ENCODE measurements around the gene DUS1L.

DUS1L gene

DNA sequence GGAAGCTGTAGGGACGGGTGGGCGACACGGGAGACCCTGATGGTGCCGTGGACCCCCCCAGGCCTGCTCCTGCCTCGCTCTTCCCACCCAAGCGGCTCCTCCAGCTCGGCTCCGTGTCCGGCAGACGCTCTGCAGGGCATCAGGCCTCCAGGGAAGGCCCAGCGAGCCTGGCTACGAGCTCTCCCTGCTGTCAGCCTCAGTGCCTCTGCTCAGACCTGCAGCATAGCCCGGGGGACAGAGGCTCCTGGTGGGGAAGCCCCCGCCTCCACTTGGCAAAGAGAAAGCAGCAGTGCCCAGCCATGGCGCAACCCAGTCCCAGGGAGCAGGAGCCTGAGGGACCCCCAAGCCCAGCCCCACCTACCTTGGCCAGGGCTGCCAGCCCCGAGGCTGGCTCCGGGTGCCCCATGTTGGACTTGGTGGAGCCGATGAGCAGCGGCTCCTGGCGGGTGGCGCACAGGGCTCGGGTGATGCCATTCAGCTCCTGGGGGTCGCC lies 26.5 kb upstream of the DUS1L start:
- TF ChIP-seq, protein P1, sequence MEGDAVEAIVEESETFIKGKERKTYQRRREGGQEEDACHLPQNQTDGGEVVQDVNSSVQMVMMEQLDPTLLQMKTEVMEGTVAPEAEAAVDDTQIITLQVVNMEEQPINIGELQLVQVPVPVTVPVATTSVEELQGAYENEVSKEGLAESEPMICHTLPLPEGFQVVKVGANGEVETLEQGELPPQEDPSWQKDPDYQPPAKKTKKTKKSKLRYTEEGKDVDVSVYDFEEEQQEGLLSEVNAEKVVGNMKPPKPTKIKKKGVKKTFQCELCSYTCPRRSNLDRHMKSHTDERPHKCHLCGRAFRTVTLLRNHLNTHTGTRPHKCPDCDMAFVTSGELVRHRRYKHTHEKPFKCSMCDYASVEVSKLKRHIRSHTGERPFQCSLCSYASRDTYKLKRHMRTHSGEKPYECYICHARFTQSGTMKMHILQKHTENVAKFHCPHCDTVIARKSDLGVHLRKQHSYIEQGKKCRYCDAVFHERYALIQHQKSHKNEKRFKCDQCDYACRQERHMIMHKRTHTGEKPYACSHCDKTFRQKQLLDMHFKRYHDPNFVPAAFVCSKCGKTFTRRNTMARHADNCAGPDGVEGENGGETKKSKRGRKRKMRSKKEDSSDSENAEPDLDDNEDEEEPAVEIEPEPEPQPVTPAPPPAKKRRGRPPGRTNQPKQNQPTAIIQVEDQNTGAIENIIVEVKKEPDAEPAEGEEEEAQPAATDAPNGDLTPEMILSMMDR (IDR thresholded peaks at IDR 0.05; ENCODE audit: low read depth, low read length, missing control alignments): no peak
- H3K4me3 ChIP-seq (ENCODE audit: low read depth, low read length): no peak overlapping the region
- DNase-seq (ENCODE audit: low read depth): no peak

DNA sequence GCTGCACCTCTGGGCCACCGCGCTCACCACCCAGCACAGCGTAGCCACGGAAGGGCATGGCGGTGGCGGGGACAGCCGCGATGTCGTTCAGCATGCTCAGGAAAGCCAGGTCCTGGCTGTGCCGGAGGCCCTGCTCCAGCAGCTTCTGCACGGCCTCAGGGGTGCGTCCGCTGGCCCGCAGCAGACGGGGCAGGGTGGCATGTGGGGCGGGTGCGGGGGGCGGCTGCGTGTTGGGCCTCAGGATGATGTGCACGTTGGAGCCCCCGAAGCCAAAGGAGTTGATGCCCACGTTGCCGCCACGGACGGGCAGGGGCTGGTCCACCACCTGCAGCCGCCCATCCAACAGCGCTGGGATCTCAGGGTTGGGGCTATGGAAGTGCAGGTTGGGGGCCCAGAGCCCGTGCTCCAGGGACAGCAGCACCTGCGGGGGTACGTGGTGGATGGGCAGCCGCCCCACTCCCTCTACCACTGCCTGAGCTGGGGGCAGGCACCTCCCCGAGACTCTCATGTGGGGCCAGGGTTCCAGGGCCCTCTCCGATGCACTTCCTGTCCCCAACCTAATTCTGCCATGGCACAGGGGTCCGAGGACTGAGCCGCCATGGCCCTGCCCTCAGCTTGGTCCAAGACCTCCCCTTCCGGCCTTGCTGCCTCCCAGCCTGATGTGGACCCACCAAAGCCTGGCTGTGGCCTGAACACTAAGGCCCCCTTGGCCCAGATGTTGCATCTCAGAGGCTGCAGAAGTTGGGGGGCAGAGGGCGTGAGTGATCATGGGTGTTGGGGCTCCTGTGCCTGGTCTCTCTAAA lies 25.9 kb upstream of the DUS1L start:
- no peak for DNase-seq (ENCODE audit: low read depth)

DNA sequence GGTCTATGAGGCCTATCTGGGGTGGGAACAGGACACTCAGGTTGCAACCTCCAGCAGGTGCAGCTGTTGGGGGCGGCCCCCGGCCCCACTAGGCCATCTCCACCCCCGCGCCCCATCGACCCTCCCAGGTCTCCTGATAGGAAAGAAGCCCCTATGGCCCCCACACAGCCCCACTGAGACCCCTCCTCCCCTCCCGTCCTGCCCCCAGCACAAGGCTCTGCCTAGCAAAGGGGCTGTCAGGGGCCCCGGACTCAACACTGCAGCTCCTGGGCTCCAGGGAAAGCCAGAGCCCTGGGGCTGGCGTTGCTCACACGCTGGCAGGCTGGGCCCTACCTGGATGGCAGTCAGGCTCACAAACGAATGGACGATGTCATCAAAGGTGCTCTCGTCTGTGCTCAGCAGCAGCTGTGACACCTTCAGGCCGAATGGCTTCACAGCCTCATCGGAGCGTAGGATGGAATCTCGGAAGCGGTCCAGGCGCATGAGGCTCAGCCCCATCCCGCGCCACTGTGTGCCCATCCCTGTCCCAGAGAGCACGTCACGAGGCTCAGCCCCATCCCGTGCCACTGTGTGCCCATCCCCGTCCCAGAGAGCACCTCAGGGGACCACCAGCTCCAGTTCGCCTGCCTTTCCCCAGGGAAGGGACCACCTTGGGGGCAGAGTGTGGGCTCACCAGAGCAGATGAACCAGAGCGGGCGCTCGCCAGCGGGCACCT lies 25.1 kb upstream of the DUS1L start:
- TF ChIP-seq, protein P1 (IDR thresholded peaks at IDR 0.05; ENCODE audit: low read depth, low read length, missing control alignments): no peak
- no peak overlapping the region for H3K4me3 ChIP-seq (ENCODE audit: low read depth, low read length)
- DNase-seq (ENCODE audit: low read depth): no peak

More for the DNA sequence above, 25.9 kb upstream of the DUS1L start:
- TF ChIP-seq, protein P1 (IDR thresholded peaks at IDR 0.05; ENCODE audit: low read depth, low read length, missing control alignments): no peak
- no peak overlapping the region for H3K4me3 ChIP-seq (ENCODE audit: low read depth, low read length)

DNA sequence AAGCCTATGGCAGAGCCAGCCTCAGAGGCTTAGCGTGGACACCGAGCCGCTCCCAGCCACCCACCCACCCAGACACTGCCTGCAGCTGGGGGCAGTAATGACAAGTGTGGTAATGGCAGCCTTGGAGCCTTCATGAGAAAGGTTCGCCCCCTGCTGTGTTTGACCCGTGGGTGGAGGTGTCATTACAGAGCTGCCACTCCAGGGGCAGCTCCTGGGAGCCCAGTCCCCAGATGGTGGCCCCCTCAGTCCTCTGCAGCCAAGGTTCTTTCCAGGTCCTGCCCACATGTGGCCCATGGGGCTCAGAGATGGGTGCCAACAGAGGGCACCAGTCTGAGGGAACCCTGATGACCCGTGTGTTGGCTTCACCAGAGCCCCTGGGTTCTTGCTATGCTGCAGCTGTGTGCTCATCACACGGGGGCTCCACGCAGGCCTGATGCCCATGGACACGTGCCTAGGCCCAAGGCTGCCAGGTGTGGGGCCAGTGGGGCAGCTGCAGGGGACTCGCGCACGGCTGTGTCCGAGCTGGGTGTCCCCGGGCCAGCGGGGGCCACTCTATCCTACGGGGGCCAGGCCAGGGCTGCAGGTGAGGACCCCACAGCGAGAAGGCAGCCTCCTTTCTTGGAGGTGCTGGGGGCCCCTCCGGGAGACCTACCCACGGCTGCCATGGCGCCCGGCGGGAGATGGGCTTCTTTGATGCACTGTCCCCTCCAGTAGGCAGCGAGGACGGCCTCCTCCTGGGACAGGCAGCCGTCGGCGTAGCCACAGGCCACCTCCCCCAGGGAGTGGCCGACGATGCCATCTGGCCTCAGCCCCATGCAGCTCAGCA lies 24.3 kb upstream of the DUS1L start:
- DNase-seq (ENCODE audit: low read depth): no peak
- H3K4me3 ChIP-seq (ENCODE audit: low read depth, low read length): no peak overlapping the region
- TF ChIP-seq, protein P1 (IDR thresholded peaks at IDR 0.05; ENCODE audit: low read depth, low read length, missing control alignments): no peak

DNA sequence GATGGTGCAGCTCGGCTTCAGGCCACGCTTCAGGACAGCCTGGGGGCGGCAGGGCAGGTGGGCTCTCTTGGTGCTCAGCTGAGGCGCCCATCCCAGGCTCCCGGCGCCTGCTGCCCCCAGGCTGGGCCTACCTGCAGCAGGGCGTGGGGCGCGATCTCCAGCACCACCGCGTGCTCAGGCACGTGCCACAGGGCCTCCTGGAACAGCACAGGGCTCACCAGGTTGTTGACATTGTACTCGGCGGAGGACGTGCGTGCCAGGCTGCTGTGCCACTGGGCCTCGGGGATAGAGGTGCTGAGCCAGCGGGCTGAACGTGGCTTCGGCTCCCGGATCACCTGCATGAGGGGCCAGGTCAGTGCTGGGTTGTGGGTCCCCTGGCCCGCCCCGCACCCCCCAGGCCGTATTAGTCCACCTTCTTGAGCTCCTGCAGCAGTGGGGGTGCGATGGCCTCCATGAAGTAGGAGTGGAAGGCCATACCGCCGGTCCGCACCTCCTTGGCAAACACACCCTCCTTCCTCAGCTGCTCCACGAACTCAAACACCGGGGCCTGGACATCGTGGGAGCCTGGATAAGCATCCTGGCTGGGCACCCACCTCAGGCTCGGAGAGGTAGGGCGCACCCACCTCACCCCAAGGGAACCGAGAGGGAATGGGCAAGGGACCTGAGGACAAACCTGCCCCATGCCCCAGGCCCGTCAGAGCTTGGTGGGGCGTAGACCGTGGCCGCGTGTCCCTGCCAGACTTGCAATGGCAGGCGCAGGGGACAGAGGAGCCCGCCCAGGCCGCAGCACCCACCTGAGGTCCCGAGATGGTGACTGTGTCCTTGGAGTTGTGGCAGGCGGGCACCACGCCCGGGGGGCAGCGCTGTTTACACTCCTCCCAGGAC lies 23.5 kb upstream of the DUS1L start:
- no peak overlapping the region for H3K4me3 ChIP-seq (ENCODE audit: low read depth, low read length)
- TF ChIP-seq, protein P1 (IDR thresholded peaks at IDR 0.05; ENCODE audit: low read depth, low read length, missing control alignments): no peak
- DNase-seq (ENCODE audit: low read depth): no peak
